CD14-positive monocyte (primary cell): Measurements from ENCODE around the gene LRRC49. TPM values are rescaled to one million over a fixed set of nuclear protein-coding genes. Genes with fewer than 3 reads are reported as not detected.

Experiments
- DNase-seq, 3 donors: peaks; one replicate each; pipeline ENCODE4 v3.0.0-alpha.2; 2011 to 2022
- H2AFZ ChIP-seq: 2 replicates; pipeline ENCODE4 v1.6.0; 2012; ENCODE audit warnings: mild to moderate bottlenecking, low read depth, low read length, inconsistent platforms; ENCODE audit not compliant: insufficient read depth, poor library complexity, severe bottlenecking
- H3K27ac ChIP-seq, 2 donors: 1 replicate in 1 of 2; 2 replicates in 1 of 2; pipeline ENCODE4 v1.5.1; 2012 to 2013; ENCODE audit warnings: low read length in 2 of 2, control low read depth in 1 of 2, inconsistent platforms in 1 of 2, low read depth in 1 of 2, mild to moderate bottlenecking in 1 of 2
- H3K27me3 ChIP-seq, 2 donors: one replicate each; pipeline versions ENCODE4 v1.6.0 to v1.6.1; 2011 to 2013; ENCODE audit warnings: low read length in 2 of 2; ENCODE audit not compliant: control insufficient read depth in 2 of 2, insufficient read depth in 2 of 2
- H3K36me3 ChIP-seq, 2 donors: replicated peaks in 1 of 2; 1 replicate in 1 of 2; 2 replicates in 1 of 2; pipeline versions ENCODE4 v1.5.1 to v1.6.1; 2012 to 2013; ENCODE audit warnings: low read length in 2 of 2, control low read depth in 1 of 2, inconsistent platforms in 1 of 2, mild to moderate bottlenecking in 1 of 2; ENCODE audit not compliant: insufficient read depth in 2 of 2, control insufficient read depth in 1 of 2
- H3K4me1 ChIP-seq, 2 donors: 1 replicate in 1 of 2; 2 replicates in 1 of 2; pipeline versions ENCODE4 v1.5.1 to v1.6.1; 2012 to 2013; ENCODE audit warnings: low read length in 2 of 2, control low read depth in 1 of 2, inconsistent platforms in 1 of 2, mild to moderate bottlenecking in 1 of 2, moderate library complexity in 1 of 2; ENCODE audit not compliant: insufficient read depth in 2 of 2, control insufficient read depth in 1 of 2
- H3K4me2 ChIP-seq: replicated peaks from 2 replicates; pipeline ENCODE3; 2012; ENCODE audit warnings: low read length, moderate library complexity, mild to moderate bottlenecking; ENCODE audit not compliant: poor library complexity, severe bottlenecking; ENCODE audit errors: extremely low read depth
- H3K4me3 ChIP-seq, 3 experiments: fragments of 200-600 bp in 1 of 3; sonication (generic) in 1 of 3; replicated peaks in 1 of 3; 1 replicate in 2 of 3; 2 replicates in 1 of 3; pipeline ENCODE4 v1.5.1; 2011 to 2013; ENCODE audit warnings: low read length in 3 of 3, mild to moderate bottlenecking in 3 of 3, control low read depth in 2 of 3, low read depth in 2 of 3, inconsistent platforms in 1 of 3, moderate library complexity in 1 of 3
- H3K79me2 ChIP-seq: 2 replicates; pipeline ENCODE4 v1.6.0; 2012; ENCODE audit warnings: mild to moderate bottlenecking, control low read depth, inconsistent platforms, low read length, moderate library complexity; ENCODE audit not compliant: insufficient read depth
- H3K9ac ChIP-seq: 2 replicates; pipeline ENCODE4 v1.6.0; 2017; ENCODE audit warnings: low read length, mild to moderate bottlenecking; ENCODE audit not compliant: insufficient read depth, poor library complexity, severe bottlenecking
- H3K9me3 ChIP-seq, 2 donors: replicated peaks in 1 of 2; 1 replicate in 1 of 2; 2 replicates in 1 of 2; pipeline versions ENCODE4 v1.5.1 to v1.6.1; 2012 to 2013; ENCODE audit warnings: low read length in 2 of 2, control low read depth in 1 of 2; ENCODE audit not compliant: control insufficient read depth in 1 of 2, insufficient read depth in 1 of 2
- H4K20me1 ChIP-seq: 2 replicates; pipeline ENCODE4 v1.6.0; 2012; ENCODE audit warnings: mild to moderate bottlenecking, low read length, control low read depth, moderate library complexity; ENCODE audit not compliant: insufficient read depth
- H3K27ac Mint-ChIP-seq, 7 donors: one replicate each; pipeline ENCODE4 v1.8.0; 2020; ENCODE audit warnings: mild to moderate bottlenecking in 7 of 7, mixed read lengths in 7 of 7, moderate library complexity in 6 of 7, inconsistent platforms in 2 of 7
- H3K27me3 Mint-ChIP-seq, 3 donors: one replicate each; pipeline ENCODE4 v1.8.0; 2021 to 2022; ENCODE audit warnings: low read depth in 3 of 3, mild to moderate bottlenecking in 3 of 3, mixed read lengths in 3 of 3, moderate library complexity in 3 of 3, inconsistent platforms in 1 of 3
- H3K36me3 Mint-ChIP-seq, 2 donors: one replicate each; pipeline ENCODE4 v1.8.0; 2020; ENCODE audit warnings: mixed read lengths in 2 of 2, inconsistent platforms in 1 of 2, mild to moderate bottlenecking in 1 of 2
- H3K4me1 Mint-ChIP-seq: one replicate; pipeline ENCODE4 v1.8.0; 2020; ENCODE audit warnings: mild to moderate bottlenecking, mixed read lengths
- H3K4me3 Mint-ChIP-seq, 2 donors: one replicate each; pipeline ENCODE4 v1.8.0; 2020; ENCODE audit warnings: mild to moderate bottlenecking in 2 of 2, mixed read lengths in 2 of 2, moderate library complexity in 1 of 2
- H3K9me3 Mint-ChIP-seq, 7 donors: one replicate each; pipeline ENCODE4 v1.8.0; 2020 to 2022; ENCODE audit warnings: mixed read lengths in 7 of 7, mild to moderate bottlenecking in 6 of 7, moderate library complexity in 6 of 7, inconsistent platforms in 2 of 7
- CTCF ChIP-seq: fragments of 200-600 bp; IDR thresholded peaks from one replicate; pipeline ENCODE4 v1.8.0; 2022; ENCODE audit warnings: antibody characterized with exemption, mild to moderate bottlenecking
- WGBS: methylation state at CpG from one replicate; pipeline ENCODE4 v1.1.5; 2013; ENCODE audit warnings: missing lambda C conversion rate; ENCODE audit not compliant: insufficient coverage; 5-methylcytosine and 5-hydroxymethylcytosine counted together
- intact Hi-C, 2 donors: fragments of 100-400 bp; cut with micrococcal nuclease; formaldehyde crosslinking; loops; one replicate each; pipeline versions ENCODE4 v1.15.0 to v1.15.1; 2023
- polyA plus RNA-seq, 3 donors: library from polyadenylated mRNA; depleted of rRNA in 1 of 3; unstranded in 2 of 3; stranded (reverse) in 1 of 3; fragments of 300-500 nt in 2 of 3; fragments of >200 nt in 1 of 3; fragmentation: Illumina TruSeq in 2 of 3; gene quantifications; 1 replicate in 2 of 3; 2 replicates in 1 of 3; pipeline ENCODE4 v1.2.3, GENCODE V29; 2012 to 2021

The LRRC49 gene
- polyA plus RNA-seq, 3 donors: 0.08 to 0.51 (median 0.24) TPM

GRCh38 chr15:71093054-71094024 is 200.7 kb downstream of the LRRC49 start:
- Histone ChIP-seq H3K27ac (no peak overlapping the region), H2AFZ (no peak overlapping the region), H3K36me3 (no peaks in the 10 kb centered on the region), H3K79me2 (no peaks in the 10 kb centered on the region), H3K4me1 (no peaks in the 10 kb centered on the region), H3K9ac (no peak overlapping the region), H4K20me1 (no peaks in the 10 kb centered on the region), H3K4me3 (no peak overlapping the region), H3K4me2 (no peak overlapping the region), H3K9me3 (no peaks in the 10 kb centered on the region), H3K27me3 (no peaks in the 10 kb centered on the region)
- TF ChIP-seq CTCF: no peak
- 88% methylated on average over 10 of the region's 11 CpGs for WGBS
- peaks cover 0 to 9% (median 4%) of the 10 kb centered on the region in 3 donors for H3K27me3 Mint-ChIP-seq
- H3K27ac Mint-ChIP-seq: no peak overlapping the region
- DNase-seq: no peak
- no peaks in the 10 kb centered on the region for H3K4me1 Mint-ChIP-seq
- no peaks in the 10 kb centered on the region for H3K36me3 Mint-ChIP-seq
- peaks cover 0 to 5% (median 3%) of the 10 kb centered on the region in 7 donors for H3K9me3 Mint-ChIP-seq
- H3K4me3 Mint-ChIP-seq: no peak overlapping the region
- intact Hi-C loops: no loop called here

- no peaks in the 10 kb centered on the region for H4K20me1 ChIP-seq
- H3K9ac ChIP-seq: no peak overlapping the region
- H3K4me3 ChIP-seq: no peak overlapping the region
- H3K4me2 ChIP-seq: no peak overlapping the region
- H3K27ac ChIP-seq: no peak overlapping the region
- no peaks in the 10 kb centered on the region for H3K4me1 ChIP-seq
- H3K4me3 Mint-ChIP-seq: no peak overlapping the region
- no peaks in the 10 kb centered on the region for H3K36me3 Mint-ChIP-seq
- H3K79me2 ChIP-seq: no peaks in the 10 kb centered on the region
- TF ChIP-seq CTCF: no peak
- peaks cover 0 to 4% (median 0%) of the 10 kb centered on the region in 7 donors for H3K9me3 Mint-ChIP-seq
- H3K27ac Mint-ChIP-seq: no peak overlapping the region
- H3K4me1 Mint-ChIP-seq: no peaks in the 10 kb centered on the region
- H3K36me3 ChIP-seq: no peaks in the 10 kb centered on the region
- peaks cover 0 to 9% (median 4%) of the 10 kb centered on the region in 3 donors for H3K27me3 Mint-ChIP-seq
- H3K27me3 ChIP-seq: no peaks in the 10 kb centered on the region
- intact Hi-C loops: no loop called here
- DNase-seq: no peak
- H2AFZ ChIP-seq: no peak overlapping the region
- H3K9me3 ChIP-seq: no peaks in the 10 kb centered on the region
- no CpG with 5 or more reads among the region's 2 CpGs for WGBS
Measured at GRCh38 chr15:71094137-71094536, 201.5 kb downstream of the LRRC49 start.
